DMS153 treated with DMSO at 0.1 percent for 48 hours (cell line): ENCODE measurements around the gene SLC11A2.
"Not testable (repeated sequence)": the region's sequence is repeated elsewhere in the genome, so short reads cannot be mapped to it uniquely, and the experiment has no call there.

Experiments used
- DNase-seq: peaks from one replicate; lab custom pipeline; 2025; ENCODE audit not compliant: unreplicated experiment; lab: John Stamatoyannopoulos, UW

Gene SLC11A2

DNA sequence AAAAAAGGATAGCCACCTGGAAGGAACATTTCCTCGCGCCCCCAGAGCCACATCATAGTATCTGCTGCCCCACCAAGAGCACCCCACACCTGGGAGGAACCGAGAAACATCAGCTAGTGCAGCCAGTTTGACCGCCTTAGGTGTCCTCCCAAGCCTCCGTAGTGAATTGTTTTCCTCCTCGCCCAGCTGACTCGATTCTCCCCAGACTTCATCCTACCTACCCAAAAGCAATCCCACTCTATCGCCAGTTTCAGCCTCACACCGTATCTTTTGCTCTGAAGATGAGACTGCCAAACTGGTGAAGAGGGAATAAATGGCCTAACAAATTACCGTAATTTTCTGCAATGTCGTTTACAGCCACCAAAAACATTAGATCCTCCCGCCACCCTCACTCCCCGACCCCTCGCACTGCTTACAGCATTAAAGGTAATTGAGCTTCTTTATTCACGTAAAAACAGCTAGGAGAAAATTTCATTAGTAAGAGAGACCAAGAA is 1.2 kb upstream of the SLC11A2 start:
- DNase-seq, result no peak

DNA sequence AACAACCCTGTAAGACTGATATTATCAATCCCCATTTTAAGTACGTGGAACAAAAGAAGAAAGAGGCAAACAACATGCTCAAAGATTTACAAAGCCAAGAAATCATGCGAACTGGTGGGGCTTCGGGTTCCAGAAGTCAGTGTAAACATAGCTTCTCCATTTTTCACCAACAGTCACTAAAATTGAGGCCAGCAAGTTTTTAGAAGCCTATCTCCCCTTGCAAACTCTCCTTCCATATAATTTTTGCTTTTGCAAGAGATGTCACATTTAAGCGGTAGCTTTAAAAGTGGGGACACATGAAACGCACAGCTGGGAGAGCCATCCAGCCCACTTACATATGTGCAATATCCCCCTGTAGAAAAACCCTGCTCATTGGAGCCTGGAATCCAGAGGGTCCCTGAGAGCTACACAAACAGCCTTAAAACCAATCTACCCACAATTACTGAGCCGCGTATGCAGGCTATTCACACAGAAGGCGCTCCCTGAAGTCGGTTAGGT is 797 bp downstream of the SLC11A2 start:
- DNase-seq, result no peak

DNA sequence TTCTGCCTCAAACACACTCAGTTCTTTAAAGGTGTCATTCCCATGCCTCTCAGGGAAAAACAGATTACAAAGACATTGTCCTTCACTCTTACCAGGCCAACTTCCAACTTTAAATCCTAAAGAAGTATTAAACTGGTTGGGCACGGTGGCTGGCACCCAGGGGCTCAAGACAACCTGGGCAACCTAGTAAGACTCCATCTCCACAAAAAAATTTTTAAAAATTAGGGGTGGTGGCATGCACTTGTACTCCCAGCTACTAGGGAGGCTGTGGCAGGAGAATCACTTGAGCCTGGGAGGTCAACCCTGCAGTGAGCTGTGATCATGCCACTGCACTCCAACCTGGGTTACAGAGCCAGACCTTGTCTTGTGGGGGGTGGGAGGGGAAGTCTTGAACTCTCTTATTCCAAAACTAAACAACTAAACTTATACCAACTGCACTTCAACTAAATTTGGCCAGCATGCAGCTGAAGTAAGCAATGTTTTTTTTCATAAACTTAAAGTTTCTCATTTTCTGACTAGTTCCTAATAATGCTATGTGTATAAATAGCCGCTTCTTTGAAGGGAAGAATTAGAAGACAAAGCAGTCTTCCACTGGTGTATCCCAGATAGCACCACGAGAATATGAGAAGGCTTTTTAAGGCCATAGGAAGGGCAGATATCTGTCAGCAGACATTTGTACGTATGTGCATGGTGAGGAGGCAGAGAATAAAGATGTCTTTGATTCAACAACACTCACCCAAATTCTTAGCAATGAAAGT is 2.4 kb downstream of the SLC11A2 start:
- no peak for DNase-seq

DNA sequence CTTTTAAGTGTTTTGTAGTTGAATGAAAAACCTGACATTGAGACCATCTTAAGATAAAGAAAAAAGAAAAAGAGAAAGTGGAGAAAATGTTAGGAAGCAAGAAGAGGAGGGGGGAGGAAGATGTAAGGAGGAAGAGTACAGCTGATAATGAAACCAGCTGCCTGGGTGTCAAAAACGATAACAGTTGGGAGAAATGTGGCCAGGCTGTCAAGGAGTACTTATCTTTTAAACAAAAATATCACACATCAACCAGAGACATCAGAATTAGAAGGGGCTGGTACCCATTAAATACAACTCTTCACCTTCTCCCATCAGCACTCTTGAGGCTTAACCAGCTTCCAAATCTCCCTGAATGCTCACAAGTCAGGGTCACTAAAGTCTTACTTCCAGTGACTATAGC is 4.5 kb downstream of the SLC11A2 start:
- no peak for DNase-seq

DNA sequence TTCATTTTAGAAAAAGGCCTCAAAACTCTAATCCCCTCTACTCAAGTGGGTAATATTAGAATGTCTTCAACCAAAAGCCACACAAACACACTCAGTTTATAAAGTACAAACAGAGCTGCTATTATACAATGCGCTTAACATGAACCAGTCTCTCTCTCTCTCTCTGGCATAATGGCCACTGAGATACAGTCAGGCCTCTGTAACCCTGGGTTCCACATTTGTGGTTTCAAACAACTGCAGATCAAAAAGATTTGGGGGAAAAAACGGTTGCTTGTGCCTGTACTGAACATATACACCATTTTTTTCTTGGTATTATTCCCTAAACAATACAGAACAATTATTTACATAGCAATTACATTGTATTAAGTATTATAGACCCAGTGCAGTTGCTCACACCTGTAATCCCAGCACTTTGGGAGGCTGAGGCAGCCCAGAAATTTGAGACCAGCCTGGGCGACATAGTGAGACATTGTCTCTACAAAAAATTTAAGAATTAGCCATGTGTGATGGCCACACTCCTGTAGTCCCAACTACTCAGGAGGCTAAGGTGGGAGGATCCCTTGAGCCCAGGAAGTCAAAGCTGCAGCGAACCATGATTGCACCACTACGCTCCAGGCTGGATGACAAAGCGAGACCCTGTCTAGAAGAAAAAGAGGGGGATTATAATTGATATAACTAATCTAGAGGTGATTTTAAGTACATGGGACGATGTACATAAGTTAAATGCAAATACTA is 5.6 kb downstream of the SLC11A2 start:
- no peak for DNase-seq

DNA sequence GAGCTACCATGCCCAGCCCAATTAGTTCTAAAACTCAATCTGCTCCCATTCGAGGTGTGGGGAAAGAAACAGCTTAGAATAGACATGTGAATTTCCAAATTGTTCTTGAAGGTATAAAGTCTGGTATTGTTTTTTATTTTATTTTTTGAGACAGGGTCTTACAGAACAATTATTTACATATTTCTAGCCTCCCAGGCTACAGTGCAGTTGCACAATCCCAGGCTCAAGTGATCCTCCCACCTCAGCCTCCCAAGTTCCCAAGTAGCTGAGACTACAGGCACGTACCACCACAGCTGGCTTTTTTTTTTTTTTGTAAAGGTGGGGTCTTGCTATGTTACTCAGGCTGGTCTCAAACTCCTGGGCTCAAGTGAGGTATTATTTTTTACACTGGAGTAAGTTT is 6.3 kb downstream of the SLC11A2 start:
- DNase-seq, result no peak

DNA sequence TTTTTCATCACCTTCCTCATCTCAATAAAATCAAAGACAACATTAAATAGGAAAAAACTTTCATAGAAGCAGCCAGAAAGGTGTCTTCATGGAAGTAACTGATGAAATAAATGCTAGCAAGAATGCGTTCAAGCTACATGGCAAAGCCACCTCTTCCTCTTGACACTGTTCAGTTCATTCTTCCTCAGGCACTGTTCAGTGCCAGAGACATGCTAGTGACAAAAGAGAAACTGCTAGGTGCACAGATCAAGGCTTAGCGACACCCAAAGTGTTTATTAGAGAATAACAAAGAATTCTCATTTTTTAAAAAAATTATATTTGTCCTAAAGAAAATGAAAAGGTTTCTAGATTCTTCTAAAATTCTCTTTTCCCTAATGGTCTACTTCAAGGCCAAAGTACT is 7.2 kb downstream of the SLC11A2 start:
- DNase-seq, result no peak

DNA sequence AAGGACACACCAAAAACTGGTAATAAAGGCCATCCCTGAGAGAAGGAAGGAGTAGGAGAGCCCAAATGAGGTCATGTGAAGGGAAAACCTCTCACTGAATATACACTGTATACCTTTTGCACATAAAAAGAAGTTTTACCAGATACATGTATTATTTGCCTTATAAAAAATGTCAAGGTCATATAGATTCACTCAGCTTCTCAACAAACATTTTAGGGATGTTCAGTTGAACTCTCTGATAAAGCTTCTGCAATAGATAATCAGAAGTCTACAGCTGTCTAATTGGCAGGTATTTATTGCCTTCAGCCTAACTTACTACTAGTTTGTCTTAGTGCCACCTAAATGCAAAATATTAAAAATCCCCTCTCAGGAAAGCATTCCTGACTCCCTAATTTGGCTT is 8.7 kb downstream of the SLC11A2 start:
- DNase-seq, result no peak

DNA sequence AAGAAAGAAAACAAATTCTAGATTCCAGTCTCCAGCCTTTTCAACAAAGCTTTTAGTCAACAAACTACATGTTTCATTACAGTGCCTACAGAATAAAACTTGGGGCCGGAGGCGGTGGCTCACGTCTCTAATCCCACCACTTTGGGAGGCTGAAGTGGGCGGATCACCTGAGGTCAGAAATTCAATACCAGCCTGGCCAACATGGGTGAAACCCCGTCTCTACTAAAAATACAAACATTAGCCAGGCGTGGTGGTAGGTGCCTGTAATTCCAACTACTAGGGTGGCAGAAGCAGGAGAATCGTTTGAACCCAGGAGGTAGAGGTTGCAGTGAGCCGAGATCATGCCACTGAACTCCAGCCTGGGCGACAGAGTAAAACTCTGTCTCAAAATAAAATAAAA is 11.7 kb downstream of the SLC11A2 start:
- not testable (repeated sequence) for DNase-seq

DNA sequence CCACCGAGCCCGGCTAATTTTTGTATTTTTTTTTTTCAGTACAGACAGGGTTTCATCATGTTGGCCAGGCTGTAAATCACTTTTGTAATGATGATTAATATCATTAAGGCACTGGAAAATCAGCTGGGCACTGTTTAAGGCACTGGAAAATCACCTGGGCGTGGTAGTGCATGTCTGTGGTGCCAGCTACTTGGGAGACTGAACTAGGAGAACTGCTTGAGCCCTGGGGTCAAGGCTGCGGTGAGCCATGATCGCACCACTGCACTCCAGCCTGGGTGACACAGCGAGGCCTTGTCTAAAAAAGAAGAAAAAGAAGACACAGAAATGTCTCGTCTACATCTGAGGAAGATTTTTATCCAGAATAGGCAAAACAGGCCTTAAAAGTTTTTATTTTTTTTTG is 12.7 kb downstream of the SLC11A2 start:
- no peak for DNase-seq

DNA sequence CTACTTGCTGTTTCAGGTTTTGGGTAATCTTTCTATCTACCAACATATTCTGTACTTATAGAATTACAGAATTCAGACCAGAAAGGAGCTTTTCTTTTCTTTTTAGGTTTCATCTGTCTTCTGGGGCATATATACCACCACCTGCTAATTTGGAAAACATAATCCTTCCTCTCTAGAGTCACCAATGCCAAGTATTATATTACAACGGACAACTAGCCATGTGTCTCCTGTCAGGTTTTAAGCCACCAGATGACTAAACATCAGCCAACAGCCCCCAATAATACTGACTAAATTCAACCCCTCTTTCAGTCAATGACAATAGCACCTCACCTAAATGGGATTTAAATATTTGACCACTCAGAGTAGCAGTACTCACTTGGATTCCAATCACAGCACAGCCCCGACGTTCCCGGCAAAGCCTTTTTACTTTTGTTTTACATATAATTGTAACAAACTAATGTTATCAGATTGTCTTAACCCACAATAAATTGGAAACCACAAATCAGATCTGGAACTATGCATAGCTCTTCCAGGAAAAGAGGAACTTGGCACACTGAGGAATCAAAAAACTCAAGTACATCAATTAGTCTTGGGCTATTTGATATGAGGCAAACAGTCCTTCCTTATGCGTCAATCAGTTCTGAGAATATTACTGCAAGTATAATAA is 13.5 kb downstream of the SLC11A2 start:
- DNase-seq, result no peak

DNA sequence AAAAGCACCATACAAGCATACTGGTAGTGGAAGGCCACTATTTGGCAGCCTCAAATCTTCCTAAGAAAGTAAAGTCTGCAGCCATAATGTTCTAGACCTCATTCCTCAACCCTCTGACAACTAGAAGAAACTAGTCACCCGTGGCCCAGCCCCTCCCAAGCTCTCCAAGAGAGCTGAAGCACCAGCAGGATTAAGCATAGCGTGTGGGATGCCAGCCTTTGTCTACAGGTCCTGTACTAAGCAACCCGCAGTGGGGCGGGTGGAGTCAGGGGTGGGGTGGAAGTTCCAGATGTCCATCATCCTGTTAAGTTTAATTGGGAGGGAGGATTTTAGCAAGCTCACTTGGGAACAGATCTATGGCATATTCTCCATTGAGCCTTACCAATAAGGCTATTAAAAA is 14.2 kb downstream of the SLC11A2 start:
- no peak for DNase-seq

DNA sequence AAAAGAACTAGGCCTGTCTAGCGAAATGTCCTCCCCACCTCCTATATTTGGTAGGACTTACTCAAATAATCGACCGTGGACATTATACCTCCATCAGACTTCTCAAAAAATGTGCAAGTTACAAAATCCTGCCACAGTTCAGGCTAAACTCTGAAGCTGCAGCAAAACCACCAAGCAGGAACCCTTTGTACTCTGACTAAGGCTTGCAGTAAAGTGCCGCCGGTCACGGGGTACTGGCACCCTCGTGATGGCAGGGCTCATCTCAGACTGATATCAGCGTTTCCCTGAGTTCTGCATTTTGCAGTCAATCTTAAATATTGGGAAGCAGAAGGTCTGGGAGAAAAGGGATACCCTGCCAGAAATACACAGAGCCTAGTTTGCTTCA is 17.1 kb downstream of the SLC11A2 start:
- DNase-seq, result no peak

DNA sequence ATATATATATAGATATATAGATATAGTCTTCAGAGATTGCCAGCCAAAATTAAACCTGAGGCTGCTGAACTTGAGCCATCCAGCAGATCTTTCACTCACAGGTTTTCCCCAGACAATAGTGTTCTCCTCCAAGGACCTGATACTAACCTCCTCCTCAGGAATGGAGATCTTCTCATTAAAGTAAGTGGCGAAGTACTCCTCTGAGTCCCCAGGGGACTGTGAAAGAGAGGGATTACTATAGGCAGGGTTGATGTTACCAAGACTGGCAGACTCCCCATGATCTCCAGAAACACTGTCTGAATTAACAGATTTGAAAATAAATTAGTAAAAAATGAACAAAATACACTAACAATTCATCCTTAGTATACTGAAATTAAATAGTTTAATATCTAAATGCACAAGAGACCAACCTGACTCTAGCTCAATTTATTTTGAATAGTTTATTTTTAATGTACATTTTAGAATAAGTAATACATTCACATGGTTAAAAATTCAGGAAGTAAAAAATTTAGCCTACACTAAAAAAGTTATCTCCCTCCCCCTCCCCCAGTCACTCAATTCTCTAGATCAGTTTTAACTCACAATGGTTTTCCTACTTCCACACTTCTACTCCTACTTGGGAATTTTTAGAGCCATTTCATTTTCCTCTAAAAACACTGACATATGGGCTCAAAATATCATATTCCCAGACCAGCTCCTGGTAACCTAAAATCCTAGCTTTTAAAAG is 17.7 kb downstream of the SLC11A2 start:
- DNase-seq, result no peak

DNA sequence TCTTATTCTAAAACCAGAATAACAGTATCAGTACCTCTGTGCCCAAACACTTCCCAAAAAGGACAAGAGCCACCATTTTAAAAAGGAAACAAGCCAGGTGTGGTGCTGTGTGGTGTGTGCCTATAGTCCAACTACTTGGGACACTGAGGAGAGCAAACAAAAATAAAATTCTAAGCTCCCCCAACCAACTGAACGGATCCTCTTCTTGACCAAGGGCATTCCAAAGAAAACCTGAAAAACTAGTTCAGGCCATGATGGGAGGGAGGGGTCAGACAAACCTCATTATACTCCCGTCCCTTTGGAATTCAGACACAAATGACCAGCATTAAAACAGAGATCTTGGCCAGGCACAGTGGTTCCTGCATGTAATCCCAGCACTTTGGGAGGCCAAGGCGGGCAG is 20.5 kb downstream of the SLC11A2 start:
- DNase-seq, result no peak

DNA sequence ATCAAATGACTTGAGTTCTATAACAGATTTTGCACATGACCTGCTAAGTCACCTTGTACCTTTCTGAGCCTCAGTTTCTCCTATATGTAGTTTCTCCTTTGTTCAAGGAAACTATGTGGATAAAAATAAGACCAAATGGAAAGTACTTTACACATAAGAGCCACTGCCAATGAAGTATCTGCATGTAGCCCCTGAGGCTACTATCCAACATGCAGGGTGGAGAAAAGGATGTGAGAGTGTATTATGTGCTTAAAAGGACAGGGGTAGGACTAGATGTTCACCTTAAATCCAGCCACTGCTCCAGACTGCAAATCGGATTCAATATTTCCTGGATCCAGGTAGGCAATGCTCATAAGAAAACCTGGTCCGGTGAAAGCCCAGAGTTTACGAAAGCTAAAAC is 21.2 kb downstream of the SLC11A2 start:
- DNase-seq, result no peak

DNA sequence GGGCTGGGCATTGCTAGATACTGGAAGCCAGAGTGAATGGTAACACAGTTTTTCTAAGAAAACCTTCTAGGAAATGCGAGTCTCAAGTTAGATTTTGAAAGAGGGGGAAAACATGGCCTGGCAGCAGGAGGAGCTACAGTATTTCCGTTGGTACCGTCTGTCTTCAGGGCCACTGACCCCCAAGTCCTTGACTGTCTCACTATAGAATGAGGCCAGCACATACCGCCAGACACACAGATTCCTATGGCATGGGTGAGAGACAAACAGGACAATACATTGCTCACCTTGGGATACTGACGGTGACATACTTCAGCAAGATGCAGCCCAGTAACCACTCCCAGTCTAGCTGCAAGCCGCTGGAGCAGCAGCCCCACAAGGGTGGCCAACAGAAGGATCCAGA is 21.7 kb downstream of the SLC11A2 start:
- DNase-seq, result no peak

DNA sequence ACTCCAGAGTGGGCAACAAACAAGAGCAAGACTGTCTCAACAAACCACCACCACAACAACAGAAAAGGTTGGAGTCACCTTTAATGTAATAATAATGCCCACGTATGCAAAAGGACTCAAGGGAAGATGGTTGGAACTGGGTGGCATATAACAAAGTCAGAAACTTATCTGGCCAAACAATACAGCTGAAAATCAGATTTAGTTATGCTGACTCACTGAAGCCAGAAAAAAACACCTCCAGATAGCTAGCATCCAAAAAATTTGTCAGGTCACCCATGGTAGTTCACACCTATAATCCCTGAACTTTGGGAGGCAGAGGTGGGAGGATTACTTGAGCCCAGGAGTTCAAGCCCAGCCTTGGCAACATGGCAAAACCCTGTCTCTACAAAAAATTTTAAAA is 24.4 kb downstream of the SLC11A2 start:
- DNase-seq, result no peak

DNA sequence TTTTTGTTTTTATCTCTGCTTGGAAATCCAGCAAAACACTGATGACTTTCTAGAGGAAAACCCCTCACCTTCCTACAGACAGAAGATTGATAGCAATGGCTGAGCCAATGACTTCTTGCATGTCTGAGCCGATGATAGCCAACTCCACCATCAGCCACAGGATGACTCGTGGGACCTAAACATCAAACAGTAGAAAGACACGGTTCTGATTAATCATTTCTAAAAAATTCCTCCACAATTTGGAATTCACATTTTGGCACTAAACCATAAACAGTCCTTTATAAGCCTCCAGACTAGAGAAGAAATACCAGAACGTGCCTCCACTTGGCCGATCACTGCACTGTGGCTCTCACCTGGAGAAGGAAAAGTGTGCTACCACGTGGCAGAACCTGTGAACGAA is 25.9 kb downstream of the SLC11A2 start:
- DNase-seq, result no peak

DNA sequence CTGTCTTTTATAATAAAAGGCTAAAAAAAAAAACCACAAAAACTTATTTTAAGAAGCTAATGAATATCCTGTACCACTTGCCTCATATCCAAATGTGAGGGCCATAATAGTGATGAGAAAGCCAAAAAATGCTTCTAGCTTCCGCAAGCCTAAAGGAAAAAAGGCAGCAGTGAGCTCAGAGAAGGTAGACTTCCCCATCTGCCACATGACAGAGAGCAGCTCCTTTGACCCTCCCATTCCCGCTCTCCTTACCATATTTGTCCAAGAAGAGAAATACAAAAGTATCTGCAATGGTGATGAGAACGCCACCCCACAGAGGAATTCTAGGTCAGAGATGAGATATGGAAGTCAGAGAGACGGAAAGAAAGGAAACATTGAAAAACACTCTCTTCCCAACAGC is 27.1 kb downstream of the SLC11A2 start:
- no peak for DNase-seq

DNA sequence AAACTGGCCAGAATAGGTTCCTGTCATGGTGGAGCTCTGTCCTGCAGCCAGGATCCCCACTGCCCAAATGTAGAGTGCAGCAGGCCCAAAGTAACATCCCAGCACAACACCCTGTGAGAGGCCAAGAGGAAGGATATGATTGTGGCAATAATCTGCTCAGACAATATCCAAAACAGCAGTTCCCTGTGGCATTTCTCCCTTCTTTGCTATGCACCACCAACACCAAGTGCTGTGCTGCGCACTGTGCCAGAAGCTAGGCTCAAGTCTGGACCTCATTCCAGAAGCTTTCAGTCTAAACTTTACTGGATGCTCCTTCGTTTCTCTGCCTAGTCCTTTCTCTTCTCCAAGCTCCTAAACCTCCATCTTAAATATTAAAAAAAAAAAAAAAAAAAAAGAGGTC is 33.4 kb downstream of the SLC11A2 start:
- DNase-seq, result no peak
